DOHH2 (cell line): Measurements from ENCODE around the gene LRP10.

Experiments
- EZH2phosphoT487 ChIP-seq: fragments of 200-600 bp; sonication (generic); IDR thresholded peaks from 2 replicates; pipeline ENCODE4 v1.6.1; 2017; ENCODE audit warnings: borderline replicate concordance, mild to moderate bottlenecking, antibody characterized with exemption, low read length, moderate library complexity, mixed read lengths
- TF ChIP-seq, protein P1 (sequence below): fragments of 200-600 bp; sonication (generic); IDR thresholded peaks from one replicate; pipeline ENCODE4 v1.5.1; 2014; ENCODE audit warnings: antibody characterized with exemption, mild to moderate bottlenecking, low read depth, low read length; ENCODE audit not compliant: poor library complexity, severe bottlenecking

DNA sequence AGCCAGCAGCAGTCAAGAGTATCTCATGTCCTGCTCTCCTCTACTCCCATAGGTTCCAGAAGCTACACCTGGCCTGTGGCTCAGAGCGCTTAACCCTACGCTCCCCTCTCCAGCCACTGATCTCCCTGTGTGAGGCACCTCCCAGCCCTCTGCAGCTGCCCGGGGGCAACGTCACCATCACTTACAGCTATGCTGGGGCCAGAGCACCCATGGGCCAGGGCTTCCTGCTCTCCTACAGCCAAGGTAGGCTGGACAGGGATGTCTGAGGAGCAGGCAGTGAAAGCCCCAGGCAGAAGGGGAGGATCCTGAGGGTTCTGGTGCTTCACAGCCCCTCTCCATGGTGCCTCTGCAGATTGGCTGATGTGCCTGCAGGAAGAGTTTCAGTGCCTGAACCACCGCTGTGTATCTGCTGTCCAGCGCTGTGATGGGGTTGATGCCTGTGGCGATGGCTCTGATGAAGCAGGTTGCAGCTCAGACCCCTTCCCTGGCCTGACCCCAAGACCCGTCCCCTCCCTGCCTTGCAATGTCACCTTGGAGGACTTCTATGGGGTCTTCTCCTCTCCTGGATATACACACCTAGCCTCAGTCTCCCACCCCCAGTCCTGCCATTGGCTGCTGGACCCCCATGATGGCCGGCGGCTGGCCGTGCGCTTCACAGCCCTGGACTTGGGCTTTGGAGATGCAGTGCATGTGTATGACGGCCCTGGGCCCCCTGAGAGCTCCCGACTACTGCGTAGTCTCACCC lies 3.6 kb downstream of the LRP10 start:
- TF ChIP-seq, protein P1, sequence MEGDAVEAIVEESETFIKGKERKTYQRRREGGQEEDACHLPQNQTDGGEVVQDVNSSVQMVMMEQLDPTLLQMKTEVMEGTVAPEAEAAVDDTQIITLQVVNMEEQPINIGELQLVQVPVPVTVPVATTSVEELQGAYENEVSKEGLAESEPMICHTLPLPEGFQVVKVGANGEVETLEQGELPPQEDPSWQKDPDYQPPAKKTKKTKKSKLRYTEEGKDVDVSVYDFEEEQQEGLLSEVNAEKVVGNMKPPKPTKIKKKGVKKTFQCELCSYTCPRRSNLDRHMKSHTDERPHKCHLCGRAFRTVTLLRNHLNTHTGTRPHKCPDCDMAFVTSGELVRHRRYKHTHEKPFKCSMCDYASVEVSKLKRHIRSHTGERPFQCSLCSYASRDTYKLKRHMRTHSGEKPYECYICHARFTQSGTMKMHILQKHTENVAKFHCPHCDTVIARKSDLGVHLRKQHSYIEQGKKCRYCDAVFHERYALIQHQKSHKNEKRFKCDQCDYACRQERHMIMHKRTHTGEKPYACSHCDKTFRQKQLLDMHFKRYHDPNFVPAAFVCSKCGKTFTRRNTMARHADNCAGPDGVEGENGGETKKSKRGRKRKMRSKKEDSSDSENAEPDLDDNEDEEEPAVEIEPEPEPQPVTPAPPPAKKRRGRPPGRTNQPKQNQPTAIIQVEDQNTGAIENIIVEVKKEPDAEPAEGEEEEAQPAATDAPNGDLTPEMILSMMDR, result no peak
- TF ChIP-seq EZH2phosphoT487, result no peak
